Activated CD8-positive, alpha-beta memory T cell treated with anti-CD3 and anti-CD28 coated beads, Interleukin-2, amount 50 U/mL, for 48 hours (primary cell): ENCODE data around the gene GRIK3.

Experiments
- DNase-seq: peaks from one replicate; pipeline ENCODE4 v3.0.0-alpha.2; 2020

GRIK3 gene

GRCh38 chr1:36846357-36846756 lies 188.0 kb downstream of the GRIK3 start:
- no peak for DNase-seq

- DNase-seq, result no peak
Measured at GRCh38 chr1:36845802-36846201, 188.5 kb downstream of the GRIK3 start.

GRCh38 chr1:36844917-36845316 lies 189.4 kb downstream of the GRIK3 start:
- DNase-seq, result no peak

DNA sequence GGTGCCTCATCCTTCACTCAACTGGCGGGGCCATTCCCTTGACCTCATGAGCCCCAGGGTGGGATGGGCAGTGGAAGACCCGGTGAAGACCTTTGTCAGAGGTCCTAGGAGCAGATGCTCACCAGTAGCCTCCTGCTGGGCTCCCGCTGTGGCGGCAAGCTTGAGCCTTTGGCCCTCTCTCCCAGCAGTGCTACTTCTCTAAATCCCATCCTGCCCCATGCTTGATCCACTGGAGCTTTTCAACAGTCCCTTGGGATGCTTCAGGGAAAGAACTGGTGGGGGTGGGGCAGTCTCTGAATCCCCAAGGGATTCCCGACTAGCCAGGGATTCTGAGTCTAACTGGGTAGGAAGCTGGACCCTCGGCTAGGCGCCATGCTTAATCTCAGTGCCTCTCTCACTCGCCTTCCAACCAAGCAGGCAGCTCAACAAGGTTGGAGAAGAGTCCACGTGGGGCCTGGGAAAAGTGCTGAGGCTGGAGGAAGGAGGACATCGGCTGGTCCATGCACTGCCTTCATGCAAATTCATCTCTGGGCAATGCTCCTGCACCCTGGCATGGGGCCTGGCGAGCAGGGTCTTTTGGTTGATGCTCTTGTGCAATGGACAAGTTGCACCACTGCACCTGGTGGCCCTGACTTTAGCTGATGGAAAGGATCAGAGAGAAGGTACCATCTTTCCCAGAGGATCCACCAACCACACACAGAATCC lies 190.3 kb downstream of the GRIK3 start:
- DNase-seq, result no peak

DNA sequence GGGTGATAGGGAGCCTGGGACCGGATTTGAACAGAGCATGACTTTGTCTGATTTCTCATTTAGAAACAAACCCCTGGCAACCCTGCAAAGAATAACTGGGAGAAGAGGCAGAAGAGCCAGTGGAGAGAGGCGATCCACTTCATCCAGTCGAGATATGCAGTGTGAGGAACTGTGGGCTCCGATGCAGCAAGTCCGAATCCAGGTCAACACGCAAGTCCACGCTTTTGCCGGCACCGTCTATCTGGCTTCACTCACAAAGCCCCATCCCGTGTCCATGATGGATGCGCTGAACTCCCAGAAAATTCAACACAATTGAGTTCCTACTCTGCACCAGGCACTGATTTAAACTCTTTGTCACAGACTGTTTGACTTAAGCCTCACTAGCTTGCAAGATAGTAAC lies 191.3 kb downstream of the GRIK3 start:
- DNase-seq, result no peak

DNA sequence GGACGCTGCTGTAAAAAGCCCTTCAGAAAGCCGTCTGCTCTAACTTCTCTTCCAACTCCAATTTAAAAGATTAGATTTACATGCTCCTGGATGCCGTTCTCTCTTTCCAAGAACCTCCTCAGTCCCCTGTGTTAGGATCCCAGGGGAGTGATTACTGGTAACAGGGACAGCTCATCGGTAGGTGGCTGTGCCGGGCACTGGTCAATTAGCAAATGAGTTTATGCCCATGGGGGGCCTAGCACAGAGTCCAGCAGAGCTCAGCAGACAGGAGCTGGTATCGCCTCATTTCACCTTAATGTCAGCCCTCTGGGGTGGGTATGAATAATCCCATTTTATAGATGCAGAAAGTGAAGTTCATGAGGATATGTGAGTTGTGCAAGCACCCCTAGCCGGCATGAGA lies 191.9 kb downstream of the GRIK3 start:
- DNase-seq, result no peak

- DNase-seq, result no peak
Measured at GRCh38 chr1:36839485-36839884, 194.8 kb downstream of the GRIK3 start.

DNA sequence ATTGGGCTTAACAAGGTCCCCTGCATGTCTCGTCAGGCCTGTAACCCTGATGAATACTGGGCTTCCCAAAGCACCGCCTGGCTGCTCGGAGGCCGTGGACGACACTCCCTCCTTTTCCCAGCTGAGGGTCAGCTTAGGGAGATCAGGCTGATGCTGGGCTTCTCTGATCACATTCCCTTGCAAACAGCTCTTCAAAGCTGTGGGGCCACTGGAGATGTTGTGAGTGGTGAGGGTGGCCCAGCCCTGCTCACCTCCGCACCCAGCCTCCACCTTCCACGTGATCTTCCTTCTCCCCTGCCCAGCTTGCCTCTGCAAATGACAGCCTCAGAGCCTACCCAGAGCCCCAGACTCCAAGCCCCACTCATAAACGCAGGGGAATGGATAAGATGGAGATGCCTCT lies 195.4 kb downstream of the GRIK3 start:
- DNase-seq, result no peak

DNA sequence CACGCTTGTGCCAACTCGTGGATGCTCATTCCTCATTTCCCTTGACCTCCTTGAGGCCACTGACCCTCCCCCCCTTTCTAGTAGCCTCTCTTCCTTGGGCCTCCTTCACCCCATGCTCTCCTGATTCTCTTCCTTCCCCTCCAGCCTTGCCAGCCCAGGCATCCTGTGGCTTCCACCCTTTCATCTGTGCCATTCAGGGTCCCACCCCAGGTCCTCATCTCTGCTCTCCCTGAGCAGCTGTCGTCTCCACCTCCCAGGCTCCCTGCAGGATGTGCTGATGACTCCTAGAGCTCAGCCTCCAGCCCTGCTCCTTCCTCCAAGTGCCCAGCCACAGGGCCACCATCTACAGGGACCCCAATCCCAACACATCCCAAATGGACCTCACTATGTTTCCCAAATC lies 197.4 kb downstream of the GRIK3 start:
- DNase-seq, result no peak

DNA sequence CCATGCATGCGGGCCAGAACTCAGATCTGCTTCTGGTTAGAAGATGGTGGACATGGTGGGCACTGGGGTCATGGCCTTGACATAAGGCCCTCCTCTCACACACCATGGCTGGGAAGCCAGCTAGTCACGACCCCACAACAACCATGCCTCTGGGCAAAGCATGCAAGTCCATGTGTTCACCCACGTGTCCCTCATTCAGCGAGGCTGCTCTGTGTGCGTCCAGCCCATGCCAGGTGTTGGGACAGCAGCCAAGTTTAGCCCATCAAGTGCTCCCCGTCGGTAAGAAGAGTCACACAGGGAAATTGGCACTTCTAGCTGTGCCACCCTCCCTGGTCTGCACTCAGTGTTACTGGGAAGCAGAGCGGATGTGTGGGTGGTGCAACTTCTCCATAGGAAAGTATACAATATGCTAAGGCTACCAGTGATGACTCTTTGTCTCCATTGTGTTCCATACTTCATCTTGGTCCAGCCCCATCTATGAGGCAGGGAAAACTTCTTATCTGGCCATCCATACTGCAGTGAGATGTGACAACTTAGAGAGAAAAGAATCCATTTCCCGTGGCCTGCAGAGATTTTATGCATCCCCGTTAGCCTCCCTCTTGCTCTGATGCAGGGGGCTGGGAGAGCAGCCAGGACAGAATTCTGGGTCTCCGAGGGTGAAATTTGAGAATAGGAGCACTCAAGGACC lies 198.0 kb downstream of the GRIK3 start:
- no peak for DNase-seq

- no peak for DNase-seq
Measured at GRCh38 chr1:36835696-36836095, 198.6 kb downstream of the GRIK3 start.

DNA sequence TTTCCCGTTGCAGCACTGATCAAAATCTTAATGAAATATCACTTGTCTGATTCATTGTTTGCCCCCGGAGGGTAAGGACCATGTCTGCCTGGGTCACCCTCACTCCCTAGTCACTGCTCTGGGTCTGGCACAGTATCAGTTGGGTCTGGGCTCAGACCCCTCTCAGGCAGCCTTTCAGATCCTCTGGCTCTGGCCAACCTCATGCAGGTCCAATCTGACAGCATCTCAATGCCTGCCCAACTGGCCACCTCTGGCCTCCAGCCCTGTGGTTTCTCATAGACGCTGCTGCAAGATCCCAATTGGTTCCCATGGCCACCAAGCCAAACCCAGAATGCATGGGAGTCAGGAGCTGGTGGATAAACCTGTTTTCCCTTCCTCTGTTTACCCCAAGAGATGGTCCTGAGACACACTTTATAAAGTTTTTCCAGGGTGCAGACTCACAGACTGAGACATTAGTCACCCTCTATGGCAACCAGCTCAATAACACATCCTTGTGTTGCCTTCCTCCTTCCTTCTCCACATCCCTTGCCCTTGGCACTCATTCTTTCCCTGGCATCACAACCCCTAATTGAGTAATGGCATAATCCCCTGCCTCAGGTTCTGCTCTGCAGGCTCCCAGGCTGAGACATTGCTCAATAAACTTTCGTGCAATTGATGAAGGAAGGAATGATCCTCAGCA lies 199.2 kb downstream of the GRIK3 start:
- DNase-seq, result no peak

GRCh38 chr1:36834586-36834985 lies 199.7 kb downstream of the GRIK3 start:
- DNase-seq, result no peak

- no peak for DNase-seq
Measured at GRCh38 chr1:36831186-36831810, 203.0 kb downstream of the GRIK3 start.

- DNase-seq, result no peak
Measured at GRCh38 chr1:36829961-36830360, 204.4 kb downstream of the GRIK3 start.

- DNase-seq, result no peak
Measured at GRCh38 chr1:36829066-36829465, 205.2 kb downstream of the GRIK3 start.

GRCh38 chr1:36825226-36825625 lies 209.1 kb downstream of the GRIK3 start:
- DNase-seq, result no peak

DNA sequence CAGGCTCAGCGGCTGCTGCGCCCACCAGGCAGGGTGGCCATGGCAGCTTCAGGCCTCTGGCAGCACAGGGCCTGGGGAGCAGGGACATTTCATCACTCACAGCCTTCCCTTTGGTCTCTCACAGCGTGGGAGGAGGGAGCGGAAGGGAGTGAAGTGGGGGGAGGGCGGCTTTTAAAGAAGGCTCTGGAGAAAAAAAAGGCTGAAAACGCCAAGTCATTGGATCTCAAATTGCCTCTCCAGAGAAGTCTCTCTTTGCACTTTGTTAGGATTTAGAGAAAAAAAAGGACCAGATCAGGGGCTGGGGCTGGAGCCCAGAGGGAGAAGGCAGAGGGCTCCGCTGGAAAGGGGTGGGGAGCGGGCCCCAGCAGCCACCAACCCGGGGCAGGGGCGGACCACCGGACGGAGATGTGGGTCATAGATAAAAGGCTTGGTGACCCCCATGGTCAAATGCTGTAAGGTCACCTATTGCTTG lies 209.9 kb downstream of the GRIK3 start:
- no peak for DNase-seq

- no peak for DNase-seq
Measured at GRCh38 chr1:36822648-36823047, 211.7 kb downstream of the GRIK3 start.

DNA sequence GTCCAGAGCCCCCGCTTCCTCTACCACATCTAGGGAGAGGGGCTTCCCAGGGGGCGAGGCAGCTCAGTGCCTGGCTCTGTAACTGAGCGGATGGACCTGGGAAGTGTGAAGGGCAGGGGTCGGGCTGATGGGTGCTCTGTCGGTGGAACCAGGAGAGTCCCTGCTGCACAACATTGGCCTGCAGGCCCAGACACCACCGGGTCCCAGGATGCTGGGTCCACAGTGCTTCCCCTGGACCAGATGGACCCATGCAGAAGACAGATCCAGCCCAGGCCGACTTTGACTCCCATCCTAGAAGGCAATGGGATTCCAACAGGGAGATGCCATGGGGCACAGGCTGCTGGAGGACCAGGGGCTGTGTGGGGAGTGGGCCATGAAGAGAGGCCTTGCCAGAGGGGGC lies 212.9 kb downstream of the GRIK3 start:
- no peak for DNase-seq

GRCh38 chr1:36818771-36819170 lies 215.5 kb downstream of the GRIK3 start:
- DNase-seq, result no peak

- no peak for DNase-seq
Measured at GRCh38 chr1:36816348-36816747, 218.0 kb downstream of the GRIK3 start.

- no peak for DNase-seq
Measured at GRCh38 chr1:36814774-36815173, 219.5 kb downstream of the GRIK3 start.

GRCh38 chr1:36814083-36814482 lies 220.2 kb downstream of the GRIK3 start:
- no peak for DNase-seq
